ENCODE results near the gene S100A14. TPM values are rescaled to one million over a fixed set of nuclear protein-coding genes. Genes with fewer than 3 reads are reported as not detected.

Gene S100A14
- total RNA-seq, 1 donor: 0.18 TPM

GRCh38 chr1:153658400-153659174 is 42.5 kb upstream of the S100A14 start, which contains the start of gene SNAPIN:
Gene SNAPIN (plus strand): TSS chr1:153658703. CDS start chr1:153658744, 41 bp downstream.
- TF ChIP-seq, protein P1, sequence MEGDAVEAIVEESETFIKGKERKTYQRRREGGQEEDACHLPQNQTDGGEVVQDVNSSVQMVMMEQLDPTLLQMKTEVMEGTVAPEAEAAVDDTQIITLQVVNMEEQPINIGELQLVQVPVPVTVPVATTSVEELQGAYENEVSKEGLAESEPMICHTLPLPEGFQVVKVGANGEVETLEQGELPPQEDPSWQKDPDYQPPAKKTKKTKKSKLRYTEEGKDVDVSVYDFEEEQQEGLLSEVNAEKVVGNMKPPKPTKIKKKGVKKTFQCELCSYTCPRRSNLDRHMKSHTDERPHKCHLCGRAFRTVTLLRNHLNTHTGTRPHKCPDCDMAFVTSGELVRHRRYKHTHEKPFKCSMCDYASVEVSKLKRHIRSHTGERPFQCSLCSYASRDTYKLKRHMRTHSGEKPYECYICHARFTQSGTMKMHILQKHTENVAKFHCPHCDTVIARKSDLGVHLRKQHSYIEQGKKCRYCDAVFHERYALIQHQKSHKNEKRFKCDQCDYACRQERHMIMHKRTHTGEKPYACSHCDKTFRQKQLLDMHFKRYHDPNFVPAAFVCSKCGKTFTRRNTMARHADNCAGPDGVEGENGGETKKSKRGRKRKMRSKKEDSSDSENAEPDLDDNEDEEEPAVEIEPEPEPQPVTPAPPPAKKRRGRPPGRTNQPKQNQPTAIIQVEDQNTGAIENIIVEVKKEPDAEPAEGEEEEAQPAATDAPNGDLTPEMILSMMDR (IDR thresholded peaks at IDR 0.05; ENCODE audit: insufficient read depth, low read length): peak; percentile 7
- DNase-seq (ENCODE audit: low read depth): peak; percentile 81
- peak within 1 kb of the TSS; percentile 96 for H3K4me3 ChIP-seq (ENCODE audit: low read depth, low read length)

GRCh38 chr1:153655333-153655732 is 39.2 kb upstream of the S100A14 start:
- DNase-seq (ENCODE audit: low read depth): no peak
- H3K4me3 ChIP-seq (ENCODE audit: low read depth, low read length): no peak overlapping the region
- TF ChIP-seq, protein P1 (IDR thresholded peaks at IDR 0.05; ENCODE audit: insufficient read depth, low read length): no peak

GRCh38 chr1:153652805-153653500 is 36.8 kb upstream of the S100A14 start:
- no peak overlapping the region for H3K4me3 ChIP-seq (ENCODE audit: low read depth, low read length)
- DNase-seq (ENCODE audit: low read depth): peak; percentile 51
- TF ChIP-seq, protein P1 (IDR thresholded peaks at IDR 0.05; ENCODE audit: insufficient read depth, low read length): no peak

DNA sequence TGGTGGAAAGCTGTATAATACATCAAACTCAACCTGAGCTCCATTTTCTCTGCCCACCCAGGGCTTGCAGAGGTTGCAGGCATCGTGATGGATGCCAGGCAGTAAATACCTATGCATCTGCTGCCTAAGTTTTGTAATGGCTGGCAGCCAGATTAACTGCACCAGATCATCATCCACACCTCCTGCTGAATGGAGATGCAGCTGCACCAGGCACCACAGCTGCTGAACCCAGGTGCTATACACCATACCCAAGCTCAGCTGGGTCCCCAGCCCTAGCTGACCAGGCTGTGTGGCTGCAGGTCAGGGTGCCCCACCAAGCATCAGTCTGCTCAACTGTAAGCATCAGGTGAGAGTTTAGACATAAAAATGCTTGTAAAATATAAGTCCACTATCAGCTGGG is 35.6 kb upstream of the S100A14 start:
- no peak for DNase-seq (ENCODE audit: low read depth)
- no peak overlapping the region for H3K4me3 ChIP-seq (ENCODE audit: low read depth, low read length)
- TF ChIP-seq, protein P1 (IDR thresholded peaks at IDR 0.05; ENCODE audit: insufficient read depth, low read length): no peak

GRCh38 chr1:153649863-153650235 is 33.7 kb upstream of the S100A14 start:
- H3K4me3 ChIP-seq (ENCODE audit: low read depth, low read length): no peak overlapping the region
- DNase-seq (ENCODE audit: low read depth): no peak
- TF ChIP-seq, protein P1 (IDR thresholded peaks at IDR 0.05; ENCODE audit: insufficient read depth, low read length): no peak

DNA sequence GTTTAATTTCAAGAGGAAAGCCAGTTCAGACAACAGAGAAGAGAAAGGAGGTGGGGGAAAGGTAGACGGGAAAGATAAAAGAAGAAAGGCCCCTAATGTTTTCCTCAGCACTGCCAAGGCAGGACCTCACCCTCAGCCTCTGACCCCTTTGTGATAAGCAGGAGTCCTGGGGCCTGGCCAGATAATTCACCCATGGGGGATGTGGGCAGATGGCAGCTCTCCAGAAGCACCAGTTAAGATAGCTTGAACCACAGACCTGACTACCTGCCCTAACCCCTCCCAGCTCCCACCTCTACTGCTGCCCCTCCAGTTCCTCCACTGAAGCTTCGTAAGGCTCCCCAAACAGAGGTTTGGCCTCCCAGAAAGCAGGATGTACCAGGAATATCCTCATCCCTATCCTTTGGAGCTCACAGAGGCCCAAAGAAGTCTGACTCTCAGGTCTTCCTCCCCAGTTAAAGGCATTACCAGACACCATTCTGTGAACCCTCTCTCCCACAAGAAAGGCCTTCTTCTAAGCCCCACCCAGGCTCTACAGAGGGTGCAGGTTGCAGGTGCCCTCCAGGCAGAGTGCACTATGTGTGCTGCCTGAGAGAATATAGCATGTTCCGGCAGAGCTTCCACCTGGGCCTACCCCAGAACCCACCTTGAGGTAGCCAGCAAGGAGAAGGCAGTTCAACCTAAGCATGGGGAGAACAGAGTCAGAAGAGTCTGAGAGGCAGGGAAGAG is 33.2 kb upstream of the S100A14 start:
- TF ChIP-seq, protein P1 (IDR thresholded peaks at IDR 0.05; ENCODE audit: insufficient read depth, low read length): no peak
- H3K4me3 ChIP-seq (ENCODE audit: low read depth, low read length): no peak overlapping the region
- DNase-seq (ENCODE audit: low read depth): no peak
